Osteoblast (primary cell): ENCODE data around the gene PDE6A. TPM values are rescaled to one million over a fixed set of nuclear protein-coding genes. Genes with fewer than 3 reads are reported as not detected.
"Not testable (repeated sequence)": the region's sequence is repeated elsewhere in the genome, so short reads cannot be mapped to it uniquely, and the experiment has no call there.

Experiments used
- DNase-seq: peaks from one replicate; pipeline ENCODE4 v3.0.0; 2011; ENCODE audit warnings: low spot score, mixed read lengths; ENCODE audit not compliant: insufficient read length; ENCODE audit errors: missing footprints
- H2AFZ ChIP-seq: 2 replicates; pipeline ENCODE4 v1.6.0; 2011; ENCODE audit warnings: mild to moderate bottlenecking, low read length
- H3K27ac ChIP-seq: 2 replicates; pipeline ENCODE4 v1.5.1; 2011; ENCODE audit warnings: mild to moderate bottlenecking, low read depth, low read length, moderate library complexity
- H3K27me3 ChIP-seq: 2 replicates; pipeline ENCODE4 v1.6.0; 2012; ENCODE audit warnings: mild to moderate bottlenecking, control low read depth, inconsistent platforms, low read length, moderate library complexity; ENCODE audit not compliant: insufficient read depth
- H3K36me3 ChIP-seq: 2 replicates; pipeline ENCODE4 v1.5.1; 2011; ENCODE audit warnings: mild to moderate bottlenecking, low read length, control low read depth, moderate library complexity; ENCODE audit not compliant: insufficient read depth
- H3K4me1 ChIP-seq: 2 replicates; pipeline ENCODE4 v1.5.1; 2011; ENCODE audit warnings: mild to moderate bottlenecking, low read length, control low read depth, moderate library complexity; ENCODE audit not compliant: insufficient read depth
- H3K4me2 ChIP-seq: 2 replicates; pipeline ENCODE4 v1.6.0; 2011; ENCODE audit warnings: mild to moderate bottlenecking, low read length; ENCODE audit not compliant: insufficient read depth
- H3K4me3 ChIP-seq: fragments of 200-600 bp; sonication (generic); 3 replicates; pipeline ENCODE4 v1.5.1; 2012; ENCODE audit warnings: mild to moderate bottlenecking, low read length, inconsistent platforms; ENCODE audit not compliant: insufficient read depth
- H3K79me2 ChIP-seq: 2 replicates; pipeline ENCODE4 v1.6.0; 2012; ENCODE audit warnings: mild to moderate bottlenecking, low read length, control low read depth, inconsistent platforms; ENCODE audit not compliant: insufficient read depth
- H3K9me3 ChIP-seq: 2 replicates; pipeline ENCODE4 v1.5.1; 2011; ENCODE audit warnings: low read depth, low read length, control low read depth
- H4K20me1 ChIP-seq: 2 replicates; pipeline ENCODE4 v1.6.0; 2012; ENCODE audit warnings: mild to moderate bottlenecking, low read length, control low read depth; ENCODE audit not compliant: insufficient read depth
- CTCF ChIP-seq: IDR thresholded peaks from 2 replicates; pipeline ENCODE4 v1.5.1; 2011; ENCODE audit warnings: mild to moderate bottlenecking, low read depth, low read length, moderate library complexity; ENCODE audit errors: extremely low read depth
- total RNA-seq: library from RNA; depleted of rRNA; stranded (reverse); fragments of >200 nt; gene quantifications from 2 replicates; pipeline ENCODE4 v1.2.3, GENCODE V29; 2012

The PDE6A gene
- total RNA-seq, 1 donor, result under 0.01 TPM

GRCh38 chr5:149953436-149954121 lies 9.0 kb upstream of the PDE6A start:
- TF ChIP-seq CTCF, result no peak
- DNase-seq, result no peak
- H3K4me3 ChIP-seq, result no peak overlapping the region
- no peaks in the 10 kb centered on the region for H3K36me3 ChIP-seq
- H3K9me3 ChIP-seq, result no peaks in the 10 kb centered on the region
- H2AFZ ChIP-seq, result no peak overlapping the region
- H4K20me1 ChIP-seq, result no peaks in the 10 kb centered on the region
- H3K79me2 ChIP-seq, result no peaks in the 10 kb centered on the region
- H3K4me2 ChIP-seq, result no peak overlapping the region
- peaks cover 5% of the 10 kb centered on the region for H3K27me3 ChIP-seq
- no peak overlapping the region for H3K27ac ChIP-seq
- H3K4me1 ChIP-seq, result no peaks in the 10 kb centered on the region

GRCh38 chr5:149951138-149951749 lies 6.7 kb upstream of the PDE6A start:
- DNase-seq, result no peak
- Histone ChIP-seq H3K9me3 (no peaks in the 10 kb centered on the region), H3K27ac (no peak overlapping the region), H3K4me1 (no peaks in the 10 kb centered on the region), H2AFZ (no peak overlapping the region), H3K4me3 (no peak overlapping the region), H3K4me2 (no peak overlapping the region), H4K20me1 (no peaks in the 10 kb centered on the region), H3K27me3 (peaks cover 7% of the 10 kb centered on the region), H3K36me3 (no peaks in the 10 kb centered on the region), H3K79me2 (no peaks in the 10 kb centered on the region)
- no peak for TF ChIP-seq CTCF

- DNase-seq, result no peak
- no peak overlapping the region for H2AFZ ChIP-seq
- H3K36me3 ChIP-seq, result no peaks in the 10 kb centered on the region
- H3K9me3 ChIP-seq, result no peaks in the 10 kb centered on the region
- peaks cover 7% of the 10 kb centered on the region for H3K27me3 ChIP-seq
- H3K4me2 ChIP-seq, result no peak overlapping the region
- no peak overlapping the region for H3K27ac ChIP-seq
- H3K4me3 ChIP-seq, result no peak overlapping the region
- H3K4me1 ChIP-seq, result no peaks in the 10 kb centered on the region
- no peaks in the 10 kb centered on the region for H3K79me2 ChIP-seq
- H4K20me1 ChIP-seq, result no peaks in the 10 kb centered on the region
- no peak for TF ChIP-seq CTCF
Measured at GRCh38 chr5:149948993-149949392, 4.4 kb upstream of the PDE6A start.

- H3K36me3 ChIP-seq, result no peaks in the 10 kb centered on the region
- H2AFZ ChIP-seq, result no peak overlapping the region
- H3K27me3 ChIP-seq, result peaks cover 7% of the 10 kb centered on the region
- H3K4me3 ChIP-seq, result no peak overlapping the region
- no peaks in the 10 kb centered on the region for H4K20me1 ChIP-seq
- no peak for DNase-seq
- no peaks in the 10 kb centered on the region for H3K4me1 ChIP-seq
- H3K4me2 ChIP-seq, result no peak overlapping the region
- no peaks in the 10 kb centered on the region for H3K79me2 ChIP-seq
- H3K9me3 ChIP-seq, result no peaks in the 10 kb centered on the region
- TF ChIP-seq CTCF, result no peak
- no peak overlapping the region for H3K27ac ChIP-seq
Measured at GRCh38 chr5:149946118-149946517, 1.5 kb upstream of the PDE6A start.

- not testable (repeated sequence) for H3K79me2 ChIP-seq, H3K9me3 ChIP-seq, H3K36me3 ChIP-seq, DNase-seq, H3K4me3 ChIP-seq, H3K27ac ChIP-seq, H3K27me3 ChIP-seq, H2AFZ ChIP-seq, H3K4me2 ChIP-seq, H4K20me1 ChIP-seq
- peaks cover 19% of the 10 kb centered on the region for H3K4me1 ChIP-seq
Measured at GRCh38 chr5:149943177-149943949, 1.2 kb downstream of the PDE6A start.
